ENCODE measurements around the gene RASL12.
"Not testable (repeated sequence)": the region's sequence is repeated elsewhere in the genome, so short reads cannot be mapped to it uniquely, and the experiment has no call there.

Gene RASL12

DNA sequence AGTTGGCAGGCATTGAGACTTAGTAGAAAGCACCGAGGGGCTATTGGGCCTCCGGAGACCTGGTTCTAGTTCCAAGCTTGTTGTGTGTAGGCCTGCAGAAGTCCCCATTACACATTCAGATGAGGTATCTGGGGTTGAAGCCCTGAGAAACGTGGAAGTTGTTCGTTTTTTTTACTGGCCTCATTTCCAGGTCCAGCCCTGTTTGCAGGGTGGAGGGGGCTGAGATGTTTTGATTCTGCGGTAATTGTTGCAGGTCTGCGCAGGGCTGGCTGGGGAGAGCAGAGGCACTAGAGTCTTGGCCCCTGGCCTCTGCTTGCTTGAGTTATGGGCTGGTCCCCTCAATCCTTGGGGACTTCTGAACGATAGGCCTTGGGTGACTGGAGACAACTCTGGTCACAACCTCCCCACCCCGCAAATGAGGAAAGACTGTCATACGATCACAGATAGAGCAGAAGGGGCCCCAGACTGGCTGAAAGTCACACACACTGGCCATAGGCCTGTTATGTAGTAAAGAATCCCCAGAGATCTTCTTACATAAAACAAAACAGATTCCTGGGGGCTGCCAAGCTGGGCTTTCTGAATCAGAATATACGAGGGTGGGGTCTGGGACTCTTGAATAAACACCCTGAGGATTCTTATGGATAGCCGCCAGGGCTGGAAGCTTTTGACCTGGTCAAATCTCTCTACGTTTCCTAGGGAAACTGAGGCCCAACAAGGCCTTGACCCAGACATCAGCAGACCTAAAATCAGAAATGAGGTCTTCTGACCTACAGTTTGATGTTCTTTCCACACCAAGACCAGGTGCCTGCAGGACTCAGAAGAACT is 24.4 kb upstream of the RASL12 start:
- no peak for DNase-seq

- no peak for DNase-seq
Observed at GRCh38 chr15:65089206-65089824, 21.5 kb upstream of the RASL12 start.

DNA sequence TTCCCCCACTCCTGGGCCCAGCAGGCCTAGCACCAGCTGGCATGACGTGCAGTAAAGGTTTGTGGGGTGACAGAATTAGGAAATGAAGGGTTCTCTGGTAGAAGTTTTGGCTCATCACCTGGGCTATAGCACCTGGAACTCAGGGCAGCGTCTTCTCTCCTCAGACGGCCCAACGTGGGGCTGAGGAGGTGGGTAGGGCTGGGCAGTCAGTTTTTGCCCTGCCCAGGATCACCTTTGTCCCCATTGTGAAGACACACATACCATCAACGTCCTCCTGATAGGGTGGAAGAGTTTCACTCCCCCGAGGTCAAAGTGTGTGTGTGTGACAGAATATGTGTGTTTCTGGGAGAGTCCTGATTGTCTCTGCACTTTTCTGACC is 20.8 kb upstream of the RASL12 start:
- no peak for DNase-seq

GRCh38 chr15:65087873-65088642 is 20.3 kb upstream of the RASL12 start:
- no peak for DNase-seq

GRCh38 chr15:65087411-65087810 is 19.6 kb upstream of the RASL12 start:
- no peak for DNase-seq

GRCh38 chr15:65086680-65087111 is 18.9 kb upstream of the RASL12 start:
- DNase-seq, result no peak

- DNase-seq, result no peak
Observed at GRCh38 chr15:65085990-65086679, 18.3 kb upstream of the RASL12 start.

DNA sequence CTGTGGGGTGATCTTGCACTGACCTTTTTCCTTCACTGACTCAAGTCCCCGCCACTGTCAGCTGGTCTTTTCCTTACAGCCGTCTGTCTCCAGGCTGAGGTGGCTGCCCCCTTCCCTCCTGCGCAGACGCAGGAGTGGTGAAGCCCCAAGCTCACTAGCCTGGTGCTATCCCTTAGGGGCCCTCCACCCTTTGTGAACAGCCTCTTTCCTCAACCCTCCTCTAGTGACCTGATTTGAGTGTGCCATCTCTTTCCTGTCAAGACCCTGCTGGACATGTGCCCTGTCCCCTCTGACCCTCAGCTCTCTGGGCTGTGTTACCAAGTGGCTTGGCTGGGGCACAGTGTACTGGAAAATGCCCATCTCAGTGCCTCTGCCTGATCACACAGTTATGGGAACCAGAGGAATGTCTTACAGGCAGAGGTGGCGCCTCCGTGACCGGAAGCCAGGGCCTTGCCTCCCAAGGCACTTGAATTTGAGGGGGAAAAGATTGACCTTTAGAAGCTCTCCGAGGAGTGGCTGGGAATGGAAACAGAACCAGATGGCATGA is 17.5 kb upstream of the RASL12 start:
- no peak for DNase-seq

DNA sequence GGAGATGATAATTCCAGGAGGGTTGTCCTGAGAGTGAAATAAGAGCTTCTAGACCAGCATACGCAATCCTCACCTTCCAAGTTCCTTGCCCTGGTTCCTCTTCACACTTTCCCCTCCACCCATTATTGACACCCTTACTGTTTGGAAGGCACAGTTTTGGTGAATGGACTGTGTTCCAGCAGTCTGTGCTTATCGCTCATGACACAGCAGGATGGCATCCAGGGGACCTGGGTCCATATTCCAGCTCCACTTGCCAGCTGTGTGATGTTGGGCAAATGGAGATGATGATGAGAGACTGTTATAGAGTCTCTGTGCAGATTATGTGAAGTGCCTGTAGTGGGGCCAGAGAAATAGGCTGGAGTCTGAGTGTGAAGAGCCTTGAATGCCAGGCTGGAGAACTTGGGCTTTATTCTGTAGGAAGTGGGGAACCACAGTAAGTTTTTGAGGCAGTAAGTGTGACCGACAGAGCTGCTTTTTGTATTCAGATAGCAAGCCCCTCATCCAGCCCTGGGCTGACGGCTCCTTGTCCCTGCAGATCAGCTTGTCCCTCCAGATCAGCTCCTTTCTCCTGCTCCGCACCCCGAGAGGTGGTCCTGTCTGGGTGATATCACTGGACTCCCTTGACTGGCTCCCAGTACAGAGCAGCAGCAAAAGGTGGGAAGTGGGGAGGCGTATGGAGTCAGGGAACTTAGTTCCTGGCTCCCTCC is 16.9 kb upstream of the RASL12 start:
- no peak for DNase-seq

DNA sequence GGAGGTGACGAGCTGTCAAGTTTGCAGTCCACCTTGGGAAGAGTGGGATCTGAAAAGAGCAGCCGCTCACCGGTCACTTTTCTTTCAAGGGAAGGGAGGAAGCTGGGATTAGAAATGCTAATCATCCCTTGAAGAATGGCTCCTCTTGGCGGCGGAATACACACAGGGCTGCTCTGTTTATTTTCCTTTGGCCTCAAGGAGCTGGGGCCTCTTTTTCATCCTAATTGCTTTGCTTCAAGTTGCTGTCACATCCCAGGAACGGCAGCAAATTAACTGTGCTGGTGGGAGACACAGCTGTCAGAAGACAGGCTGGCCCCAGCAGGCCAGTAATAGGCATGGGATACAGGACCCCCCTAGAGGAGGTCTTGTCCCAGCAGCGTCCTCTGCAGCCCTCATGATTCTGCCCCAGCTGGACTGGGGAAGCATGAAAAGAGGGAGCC is 15.5 kb upstream of the RASL12 start:
- DNase-seq, result no peak

GRCh38 chr15:65082303-65082953 is 14.6 kb upstream of the RASL12 start:
- no peak for DNase-seq

DNA sequence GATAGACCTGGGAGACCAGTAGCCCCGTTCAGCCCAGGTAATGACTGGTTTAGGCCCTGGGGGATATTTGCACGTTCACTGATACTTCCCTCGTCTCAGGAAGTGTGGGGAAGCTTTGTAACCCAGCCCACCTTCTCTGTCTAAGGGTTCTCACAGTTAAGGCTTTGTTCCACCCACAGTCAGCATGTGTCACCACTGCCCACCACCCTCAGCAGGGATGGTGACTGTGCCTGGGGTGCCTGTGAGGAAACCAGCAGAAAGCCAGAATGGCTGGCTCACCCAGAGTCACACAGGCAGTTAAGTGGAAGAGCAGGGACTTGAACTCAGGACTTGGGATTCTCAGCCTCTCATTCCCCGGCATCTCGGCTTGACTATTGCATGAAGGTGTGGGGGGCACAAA is 14.0 kb upstream of the RASL12 start:
- no peak for DNase-seq

GRCh38 chr15:65081270-65081669 is 13.5 kb upstream of the RASL12 start:
- no peak for DNase-seq

GRCh38 chr15:65079580-65079979 is 11.8 kb upstream of the RASL12 start:
- no peak for DNase-seq

- DNase-seq, result no peak
Observed at GRCh38 chr15:65077981-65078352, 10.2 kb upstream of the RASL12 start.

- DNase-seq, result no peak
Observed at GRCh38 chr15:65077291-65077980, 9.6 kb upstream of the RASL12 start.

DNA sequence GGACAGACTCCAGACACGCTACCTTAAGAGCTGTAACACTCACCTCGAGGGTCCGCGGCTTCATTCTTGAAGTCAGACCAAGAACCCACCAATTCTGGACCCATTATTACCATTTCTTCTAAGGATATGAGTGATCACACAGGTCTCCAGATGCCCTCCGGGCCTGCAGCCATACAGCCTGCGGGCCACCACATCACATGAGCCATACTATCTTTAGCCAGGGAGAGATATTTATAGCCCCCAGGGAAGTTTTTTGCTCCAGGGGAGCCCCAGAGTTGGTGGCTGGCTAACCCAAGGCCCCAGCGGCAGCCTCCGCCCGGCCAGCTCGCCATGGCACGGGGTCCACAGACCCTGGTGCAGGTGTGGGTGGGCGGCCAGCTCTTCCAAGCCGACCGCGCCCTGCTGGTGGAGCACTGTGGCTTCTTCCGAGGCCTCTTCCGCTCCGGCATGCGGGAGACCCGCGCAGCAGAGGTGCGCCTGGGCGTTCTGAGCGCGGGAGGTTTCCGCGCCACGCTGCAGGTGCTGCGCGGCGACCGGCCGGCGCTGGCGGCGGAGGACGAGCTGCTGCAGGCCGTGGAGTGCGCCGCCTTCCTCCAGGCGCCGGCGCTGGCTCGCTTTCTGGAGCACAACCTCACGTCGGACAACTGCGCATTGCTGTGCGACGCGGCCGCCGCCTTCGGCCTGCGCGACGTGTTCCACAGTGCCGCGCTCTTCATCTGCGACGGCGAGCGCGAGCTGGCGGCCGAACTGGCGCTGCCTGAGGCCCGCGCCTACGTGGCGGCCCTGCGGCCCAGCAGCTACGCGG is 8.9 kb upstream of the RASL12 start, which contains the start of gene KBTBD13:
TSS of gene KBTBD13 (plus strand) at position 261 of the 805 bp plus-strand sequence. CDS start at position 331, 70 bp downstream.
- DNase-seq, result no peak

DNA sequence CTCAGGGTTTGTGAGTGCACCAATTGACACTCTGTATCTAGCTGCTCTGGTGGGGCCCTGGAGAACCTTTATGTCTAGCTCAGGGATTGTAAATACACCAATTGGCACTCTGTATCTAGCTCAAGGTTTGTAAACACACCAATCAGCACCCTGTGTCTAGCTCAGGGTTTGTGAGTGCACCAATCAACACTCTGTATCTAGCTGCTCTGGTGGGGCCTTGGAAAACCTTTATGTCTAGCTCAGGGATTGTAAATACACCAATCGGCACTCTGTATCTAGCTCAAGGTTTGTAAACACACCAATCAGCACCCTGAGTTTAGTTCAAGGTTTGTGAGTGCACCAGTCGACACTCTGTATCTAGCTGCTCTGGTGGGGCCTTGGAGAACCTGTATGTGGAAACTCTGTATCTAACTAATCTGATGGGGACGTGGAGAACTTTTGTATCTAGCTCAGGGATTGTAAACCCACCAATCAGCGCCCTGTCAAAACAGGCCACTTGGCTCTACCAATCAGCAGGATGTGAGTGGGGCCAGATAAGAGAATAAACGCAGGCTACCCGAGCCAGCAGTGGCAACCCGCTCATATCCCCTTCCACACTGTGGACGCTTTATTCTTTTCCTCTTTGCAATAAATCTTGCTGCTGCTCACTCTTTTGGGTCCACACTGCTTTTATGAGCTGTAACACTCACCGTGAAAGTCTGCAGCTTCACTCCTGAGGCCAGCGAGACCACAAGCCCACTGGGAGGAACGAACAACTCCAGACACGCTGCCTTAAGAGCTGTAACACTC is 8.0 kb upstream of the RASL12 start:
- not testable (repeated sequence) for DNase-seq

GRCh38 chr15:65074946-65075345 is 7.2 kb upstream of the RASL12 start:
- DNase-seq, result not testable (repeated sequence)
